Colonic mucosa (tissue), 4 donors: ENCODE results near the gene OTOP3. TPM values are rescaled to one million over a fixed set of nuclear protein-coding genes. Genes with fewer than 3 reads are reported as not detected.
A peak's percentile ranks its signal among the peaks of the same experiment; 100 is the strongest.

ENCODE experiments used
- DNase-seq: peaks from one replicate; pipeline ENCODE4 v3.0.0-alpha.2; 2020
- H3K27ac ChIP-seq: fragments of 200-600 bp; one replicate; pipeline ENCODE4 v1.8.0; 2021
- H3K27me3 ChIP-seq: fragments of 200-600 bp; one replicate; pipeline ENCODE4 v1.8.0; 2021
- H3K36me3 ChIP-seq: fragments of 200-600 bp; one replicate; pipeline ENCODE4 v1.8.0; 2021
- H3K4me1 ChIP-seq: fragments of 200-600 bp; one replicate; pipeline ENCODE4 v1.8.0; 2021; ENCODE audit warnings: mild to moderate bottlenecking
- H3K4me3 ChIP-seq: fragments of 200-600 bp; one replicate; pipeline ENCODE4 v1.8.0; 2021
- H3K9ac ChIP-seq, 2 donors: one replicate each; pipeline ENCODE4 v1.7.0; 2013; ENCODE audit warnings: control low read depth in 2 of 2, low read depth in 2 of 2, low read length in 2 of 2
- H3K9me3 ChIP-seq: fragments of 200-600 bp; one replicate; pipeline ENCODE4 v1.8.0; 2021
- intact Hi-C: fragments of 100-400 bp; cut with DNase I; formaldehyde crosslinking; loops from one replicate; pipeline ENCODE4 v1.14.1; 2022
- total RNA-seq, 2 donors: library from RNA; stranded (reverse); fragmentation: NEBNext Ultra II Directional in 1 of 2; extraction: Animal tissue kit (Norgen Biotek cat#: 25700) in 1 of 2; gene quantifications; one replicate each; pipeline ENCODE4 v1.2.1, GENCODE V29; 2021
- TF ChIP-seq, protein P1 (sequence below): fragments of 200-600 bp; IDR thresholded peaks from one replicate; pipeline ENCODE4 v1.8.0; 2022; ENCODE audit warnings: antibody characterized with exemption, mild to moderate bottlenecking
- donor health status: healthy.
- donor health status: DM: no; HTN: no; CAD: no.
- donor health status: DM: no; HTN: no; CAD: no.

The OTOP3 gene
- total RNA-seq, 2 donors from 2014 or later, result 0.40 TPM; not detected in 1

DNA sequence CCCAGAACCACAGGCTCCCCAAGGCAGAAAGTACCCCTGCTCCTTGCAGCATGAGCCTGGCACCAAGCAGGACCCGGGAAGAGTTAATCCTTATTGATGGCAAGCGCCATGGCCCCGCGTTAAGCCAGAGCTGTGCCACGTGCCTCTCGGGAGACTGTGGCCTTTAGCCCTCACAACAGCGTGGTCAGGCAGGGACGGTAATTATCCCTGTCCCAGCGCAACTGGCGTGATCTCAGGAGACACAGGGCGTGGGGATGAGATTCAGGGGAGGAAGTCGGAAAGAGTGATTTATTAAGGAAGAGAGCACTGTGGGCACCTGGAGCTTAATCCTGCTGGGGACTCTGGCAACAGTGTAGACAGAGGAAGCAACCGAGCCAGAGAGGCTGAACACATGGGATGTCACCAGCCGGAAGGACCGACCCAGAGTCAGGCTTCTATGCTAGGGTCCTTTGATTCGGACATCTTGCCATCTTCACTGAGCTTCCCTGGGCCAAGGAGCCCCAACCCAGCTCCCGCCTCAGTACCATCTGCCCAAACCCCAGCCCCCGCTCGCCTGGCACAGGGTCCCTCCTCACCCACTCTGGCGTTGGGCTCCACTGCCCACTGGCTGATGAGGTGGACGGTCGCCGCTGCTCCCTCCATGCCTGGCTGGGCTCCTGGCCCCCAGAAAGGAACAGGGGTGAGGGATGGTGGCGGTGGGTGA lies 16.9 kb downstream of the OTOP3 start:
- Histone ChIP-seq H3K9ac (no peak overlapping the region), H3K27me3 (no peaks in the 10 kb centered on the region), H3K9me3 (no peaks in the 10 kb centered on the region), H3K4me3 (no peak overlapping the region), H3K27ac (peak overlapping the region; percentile 17), H3K4me1 (no peaks in the 10 kb centered on the region), H3K36me3 (no peaks in the 10 kb centered on the region)
- no peak for DNase-seq
- intact Hi-C loops, result no loop called here
- TF ChIP-seq, protein P1, sequence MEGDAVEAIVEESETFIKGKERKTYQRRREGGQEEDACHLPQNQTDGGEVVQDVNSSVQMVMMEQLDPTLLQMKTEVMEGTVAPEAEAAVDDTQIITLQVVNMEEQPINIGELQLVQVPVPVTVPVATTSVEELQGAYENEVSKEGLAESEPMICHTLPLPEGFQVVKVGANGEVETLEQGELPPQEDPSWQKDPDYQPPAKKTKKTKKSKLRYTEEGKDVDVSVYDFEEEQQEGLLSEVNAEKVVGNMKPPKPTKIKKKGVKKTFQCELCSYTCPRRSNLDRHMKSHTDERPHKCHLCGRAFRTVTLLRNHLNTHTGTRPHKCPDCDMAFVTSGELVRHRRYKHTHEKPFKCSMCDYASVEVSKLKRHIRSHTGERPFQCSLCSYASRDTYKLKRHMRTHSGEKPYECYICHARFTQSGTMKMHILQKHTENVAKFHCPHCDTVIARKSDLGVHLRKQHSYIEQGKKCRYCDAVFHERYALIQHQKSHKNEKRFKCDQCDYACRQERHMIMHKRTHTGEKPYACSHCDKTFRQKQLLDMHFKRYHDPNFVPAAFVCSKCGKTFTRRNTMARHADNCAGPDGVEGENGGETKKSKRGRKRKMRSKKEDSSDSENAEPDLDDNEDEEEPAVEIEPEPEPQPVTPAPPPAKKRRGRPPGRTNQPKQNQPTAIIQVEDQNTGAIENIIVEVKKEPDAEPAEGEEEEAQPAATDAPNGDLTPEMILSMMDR, result no peak

GRCh38 chr17:74953134-74953687 lies 17.5 kb downstream of the OTOP3 start:
- H3K9ac ChIP-seq, result no peak overlapping the region
- no peaks in the 10 kb centered on the region for H3K9me3 ChIP-seq
- H3K4me1 ChIP-seq, result no peaks in the 10 kb centered on the region
- TF ChIP-seq, protein P1, result no peak
- no peak overlapping the region for H3K27ac ChIP-seq
- DNase-seq, result peak; percentile 42
- H3K36me3 ChIP-seq, result no peaks in the 10 kb centered on the region
- H3K4me3 ChIP-seq, result no peak overlapping the region
- intact Hi-C loops, result no loop called here
- H3K27me3 ChIP-seq, result no peaks in the 10 kb centered on the region

DNA sequence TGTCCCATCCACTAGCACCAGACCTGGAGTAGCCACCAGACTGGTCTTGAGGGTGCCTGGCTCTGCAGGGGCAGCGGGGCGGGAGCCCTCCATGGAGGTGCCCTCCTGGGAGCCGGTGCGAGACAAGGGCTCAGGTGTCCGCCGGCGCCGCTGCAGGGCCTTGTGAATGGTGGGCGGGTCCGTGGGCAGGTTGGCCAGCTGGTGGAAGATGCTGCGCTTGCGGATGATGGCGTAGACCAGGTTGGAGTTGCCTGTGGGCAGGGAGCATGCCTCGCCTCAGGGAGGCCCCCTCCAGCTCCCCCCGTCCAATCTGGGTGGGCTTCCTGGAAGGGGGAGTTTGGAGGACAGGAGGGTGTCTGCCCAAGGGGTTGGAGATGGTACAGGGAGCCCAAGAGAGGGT lies 18.4 kb downstream of the OTOP3 start:
- H3K9me3 ChIP-seq, result no peaks in the 10 kb centered on the region
- H3K27ac ChIP-seq, result no peak overlapping the region
- TF ChIP-seq, protein P1, result no peak
- intact Hi-C loops, result loop anchor here (2.0 kb wide), 1 partner anchor 29 kb away; the partner anchor contains the start of gene OTOP2
- no peak for DNase-seq
- no peaks in the 10 kb centered on the region for H3K36me3 ChIP-seq
- H3K27me3 ChIP-seq, result no peaks in the 10 kb centered on the region
- H3K4me3 ChIP-seq, result no peak overlapping the region
- no peak overlapping the region for H3K9ac ChIP-seq
- H3K4me1 ChIP-seq, result no peaks in the 10 kb centered on the region

GRCh38 chr17:74954665-74955421 lies 19.1 kb downstream of the OTOP3 start:
- H3K4me3 ChIP-seq, result no peak overlapping the region
- no peak for DNase-seq
- no peaks in the 10 kb centered on the region for H3K27me3 ChIP-seq
- H3K9me3 ChIP-seq, result no peaks in the 10 kb centered on the region
- no peak overlapping the region for H3K27ac ChIP-seq
- TF ChIP-seq, protein P1, result no peak
- H3K36me3 ChIP-seq, result no peaks in the 10 kb centered on the region
- no peaks in the 10 kb centered on the region for H3K4me1 ChIP-seq
- intact Hi-C loops, result loop anchor here (2.0 to 5.0 kb wide), 2 partner anchors 30 to 163 kb away; partner anchors contain the start of gene OTOP2
- H3K9ac ChIP-seq, result no peak overlapping the region

GRCh38 chr17:74956093-74956492 lies 20.4 kb downstream of the OTOP3 start:
- H3K27me3 ChIP-seq, result no peaks in the 10 kb centered on the region
- H3K9ac ChIP-seq, result no peak overlapping the region
- no peaks in the 10 kb centered on the region for H3K36me3 ChIP-seq
- intact Hi-C loops, result loop anchor here (5.0 kb wide), 1 partner anchor 164 kb away; no protein-coding TSS in a partner anchor
- H3K27ac ChIP-seq, result no peak overlapping the region
- no peak for DNase-seq
- no peaks in the 10 kb centered on the region for H3K4me1 ChIP-seq
- H3K9me3 ChIP-seq, result no peaks in the 10 kb centered on the region
- no peak overlapping the region for H3K4me3 ChIP-seq
- TF ChIP-seq, protein P1, result no peak
